Iris pigment epithelial cell (primary cell): Measurements from ENCODE around the gene SCAPER.

ENCODE experiments used
- DNase-seq: peaks from one replicate; pipeline ENCODE4 v3.0.0-alpha.2; 2011; ENCODE audit warnings: low read depth

The SCAPER gene

GRCh38 chr15:76426941-76427340 is 478.2 kb downstream of the SCAPER start:
- no peak for DNase-seq

GRCh38 chr15:76418352-76419140 is 486.6 kb downstream of the SCAPER start:
- no peak for DNase-seq

GRCh38 chr15:76401285-76401684 is 503.9 kb downstream of the SCAPER start:
- DNase-seq, result peak; percentile 82

GRCh38 chr15:76398317-76399104 is 506.6 kb downstream of the SCAPER start:
- no peak for DNase-seq

- DNase-seq, result peak; percentile 36
These were observed 511.5 kb downstream of the SCAPER start for GRCh38 chr15:76393614-76394013.

- no peak for DNase-seq
These were observed 513.3 kb downstream of the SCAPER start for GRCh38 chr15:76391847-76392246.

- no peak for DNase-seq
These were observed 513.8 kb downstream of the SCAPER start for GRCh38 chr15:76391309-76391708.

- DNase-seq, result no peak
These were observed 514.6 kb downstream of the SCAPER start for GRCh38 chr15:76390571-76390970.

GRCh38 chr15:76386926-76387325 is 518.2 kb downstream of the SCAPER start:
- no peak for DNase-seq

- DNase-seq, result no peak
These were observed 519.0 kb downstream of the SCAPER start for GRCh38 chr15:76386178-76386577.

GRCh38 chr15:76384409-76384808 is 520.7 kb downstream of the SCAPER start:
- no peak for DNase-seq

GRCh38 chr15:76382987-76383728 is 522.0 kb downstream of the SCAPER start:
- DNase-seq, result no peak

GRCh38 chr15:76381366-76381765 is 523.8 kb downstream of the SCAPER start:
- DNase-seq, result no peak

- no peak for DNase-seq
These were observed 524.9 kb downstream of the SCAPER start for GRCh38 chr15:76380249-76380648.

- DNase-seq, result no peak
These were observed 526.4 kb downstream of the SCAPER start for GRCh38 chr15:76378691-76379090.

- no peak for DNase-seq
These were observed 527.4 kb downstream of the SCAPER start for GRCh38 chr15:76377751-76378150.

GRCh38 chr15:76377217-76377616 is 527.9 kb downstream of the SCAPER start:
- DNase-seq, result no peak

- no peak for DNase-seq
These were observed 528.3 kb downstream of the SCAPER start for GRCh38 chr15:76376816-76377215.

GRCh38 chr15:76376029-76376428 is 529.1 kb downstream of the SCAPER start:
- DNase-seq, result no peak

GRCh38 chr15:76368122-76368621 is 537.0 kb downstream of the SCAPER start:
- no peak for DNase-seq

- no peak for DNase-seq
These were observed 538.4 kb downstream of the SCAPER start for GRCh38 chr15:76366714-76367113.

GRCh38 chr15:76363251-76363650 is 541.9 kb downstream of the SCAPER start:
- no peak for DNase-seq
